GM23338 (cell line): ENCODE data around the gene DYRK1A. TPM values are rescaled to one million over a fixed set of nuclear protein-coding genes. Genes with fewer than 3 reads are reported as not detected.

Experiments
- ATAC-seq: fragments of 200-7000 bp; cut with Tn5 transposase; 3 replicates; pipeline ENCODE4 v1.9.1; 2020
- DNase-seq: peaks from one replicate; pipeline ENCODE4 v3.0.0-alpha.2; 2015; ENCODE audit warnings: low spot score
- H2AFZ ChIP-seq: fragments of 200-600 bp; sonication (generic); 2 replicates; pipeline ENCODE4 v1.8.0; 2016; ENCODE audit warnings: antibody characterized with exemption, mild to moderate bottlenecking, moderate library complexity
- H3F3A ChIP-seq: fragments of 200-600 bp; sonication (generic); replicated peaks from 2 replicates; pipeline ENCODE4 v1.8.0; 2017; ENCODE audit warnings: antibody characterized with exemption, mixed run types, low read depth
- H3K27ac ChIP-seq: fragments of 200-600 bp; sonication (generic); 2 replicates; pipeline ENCODE4 v1.6.1; 2016; ENCODE audit warnings: low read depth
- H3K27me3 ChIP-seq: fragments of 200-600 bp; sonication (generic); 2 replicates; pipeline ENCODE4 v1.8.0; 2016; ENCODE audit warnings: mild to moderate bottlenecking, mixed run types, moderate library complexity; ENCODE audit not compliant: insufficient read depth
- H3K36me3 ChIP-seq: fragments of 200-600 bp; sonication (generic); 2 replicates; pipeline ENCODE4 v1.8.0; 2016; ENCODE audit warnings: mild to moderate bottlenecking; ENCODE audit not compliant: insufficient read depth
- H3K4me1 ChIP-seq: fragments of 200-600 bp; sonication (generic); 2 replicates; pipeline ENCODE4 v1.8.0; 2016; ENCODE audit warnings: mild to moderate bottlenecking, moderate library complexity; ENCODE audit not compliant: insufficient read depth
- H3K4me2 ChIP-seq: fragments of 200-600 bp; sonication (generic); 2 replicates; pipeline ENCODE4 v1.7.1; 2017; ENCODE audit warnings: mixed run types
- H3K4me3 ChIP-seq: fragments of 200-600 bp; sonication (generic); 2 replicates; pipeline ENCODE4 v1.6.1; 2016; ENCODE audit warnings: mixed run types
- H3K79me2 ChIP-seq: fragments of 200-600 bp; sonication (generic); replicated peaks from 2 replicates; pipeline ENCODE4 v1.8.0; 2017; ENCODE audit warnings: mild to moderate bottlenecking; ENCODE audit not compliant: insufficient read depth
- H3K9me2 ChIP-seq: fragments of 200-600 bp; sonication (generic); 2 replicates; pipeline ENCODE4 v1.8.0; 2017; ENCODE audit not compliant: insufficient read depth
- H4K20me1 ChIP-seq: fragments of 200-600 bp; sonication (generic); replicated peaks from 2 replicates; pipeline ENCODE4 v1.8.0; 2017; ENCODE audit warnings: mild to moderate bottlenecking; ENCODE audit not compliant: insufficient read depth
- H3K27ac Mint-ChIP-seq: 2 replicates; pipeline ENCODE4 v1.8.0; 2020; ENCODE audit warnings: inconsistent platforms, mild to moderate bottlenecking, moderate library complexity, mixed read lengths
- H3K27me3 Mint-ChIP-seq: 3 replicates; pipeline ENCODE4 v1.8.0; 2022; ENCODE audit warnings: low read depth, mild to moderate bottlenecking, moderate library complexity, mixed read lengths, inconsistent platforms; ENCODE audit not compliant: insufficient read depth, poor library complexity
- H3K36me3 Mint-ChIP-seq: 3 replicates; pipeline ENCODE4 v1.8.0; 2021; ENCODE audit warnings: low read depth, mild to moderate bottlenecking, inconsistent platforms, moderate library complexity, mixed read lengths
- H3K4me1 Mint-ChIP-seq: 3 replicates; pipeline ENCODE4 v1.8.0; 2020; ENCODE audit warnings: mild to moderate bottlenecking, inconsistent platforms, mixed read lengths
- H3K4me3 Mint-ChIP-seq: 3 replicates; pipeline ENCODE4 v1.8.0; 2021; ENCODE audit warnings: moderate library complexity, mild to moderate bottlenecking, inconsistent platforms, mixed read lengths
- H3K9me3 Mint-ChIP-seq: 3 replicates; pipeline ENCODE4 v1.8.0; 2020; ENCODE audit warnings: moderate library complexity, mild to moderate bottlenecking, inconsistent platforms, mixed read lengths
- CREB1 ChIP-seq: fragments of 250-450 bp; sonication (Bioruptor Pico); IDR thresholded peaks from 2 replicates; pipeline ENCODE4 v1.5.0; 2020; ENCODE audit warnings: low read depth, mild to moderate bottlenecking, moderate library complexity
- EZH2 ChIP-seq: fragments of 200-600 bp; sonication (generic); IDR thresholded peaks from one replicate; pipeline ENCODE4 v1.8.0; 2017; ENCODE audit warnings: antibody characterized with exemption, mild to moderate bottlenecking, low read depth; ENCODE audit not compliant: unreplicated experiment
- EZH2phosphoT487 ChIP-seq: fragments of 200-600 bp; sonication (generic); IDR thresholded peaks from one replicate; pipeline ENCODE4 v1.8.1; 2018; ENCODE audit warnings: antibody characterized with exemption; ENCODE audit not compliant: unreplicated experiment
- JUNB ChIP-seq: IDR thresholded peaks from one replicate; pipeline ENCODE4 v1.6.1; 2016; ENCODE audit warnings: antibody characterized with exemption; ENCODE audit not compliant: unreplicated experiment
- NANOG ChIP-seq: IDR thresholded peaks from 2 replicates; pipeline ENCODE4 v1.6.1; 2016; ENCODE audit warnings: antibody characterized with exemption, borderline replicate concordance
- POLR2AphosphoS5 ChIP-seq: IDR thresholded peaks from 2 replicates; pipeline ENCODE4 v1.6.1; 2016; ENCODE audit warnings: antibody characterized with exemption, low read depth
- ZNF114 ChIP-seq: fragments of 250-450 bp; sonication (Bioruptor Pico); IDR thresholded peaks from 2 replicates; pipeline ENCODE4 v1.5.0; 2020; ENCODE audit warnings: mild to moderate bottlenecking, moderate library complexity
- ZNF331 ChIP-seq: fragments of 250-450 bp; sonication (Bioruptor Pico); IDR thresholded peaks from 2 replicates; pipeline ENCODE4 v1.5.0; 2020; ENCODE audit warnings: low read depth, mild to moderate bottlenecking, moderate library complexity
- polyA plus RNA-seq: library from polyadenylated mRNA; unstranded; fragments of >200 nt; fragmentation: Nextera tagmentation; extraction: Ambion mirVana; gene quantifications from 2 replicates; pipeline ENCODE4 v1.2.1, GENCODE V29; 2016
- total RNA-seq: library from RNA; depleted of rRNA; stranded (reverse); fragments of >200 nt; shearing (Covaris generic); gene quantifications from 2 replicates; pipeline ENCODE4 v1.2.3, GENCODE V29; 2014
- TF ChIP-seq, protein P1 (sequence below): IDR thresholded peaks from one replicate; pipeline ENCODE4 v1.6.1; 2018; ENCODE audit warnings: antibody characterized with exemption; ENCODE audit not compliant: unreplicated experiment
- TF ChIP-seq, protein P2 (sequence below), 2 experiments: fragments of 200-600 bp in 1 of 2; sonication (generic) in 1 of 2; conservative IDR thresholded peaks; 2 replicates each; pipeline versions ENCODE4 v1.5.1 to v1.6.1; 2016 to 2017; ENCODE audit warnings: antibody characterized with exemption in 2 of 2, low read depth in 2 of 2, mild to moderate bottlenecking in 2 of 2, moderate library complexity in 1 of 2
- TF ChIP-seq, protein P3 (sequence below): IDR thresholded peaks from 2 replicates; pipeline ENCODE4 v1.6.1; 2016; ENCODE audit warnings: antibody characterized with exemption

The DYRK1A gene
- total and polyA plus RNA-seq, 2 experiments from 2014 or later: 10.3 to 84.7 TPM

DNA sequence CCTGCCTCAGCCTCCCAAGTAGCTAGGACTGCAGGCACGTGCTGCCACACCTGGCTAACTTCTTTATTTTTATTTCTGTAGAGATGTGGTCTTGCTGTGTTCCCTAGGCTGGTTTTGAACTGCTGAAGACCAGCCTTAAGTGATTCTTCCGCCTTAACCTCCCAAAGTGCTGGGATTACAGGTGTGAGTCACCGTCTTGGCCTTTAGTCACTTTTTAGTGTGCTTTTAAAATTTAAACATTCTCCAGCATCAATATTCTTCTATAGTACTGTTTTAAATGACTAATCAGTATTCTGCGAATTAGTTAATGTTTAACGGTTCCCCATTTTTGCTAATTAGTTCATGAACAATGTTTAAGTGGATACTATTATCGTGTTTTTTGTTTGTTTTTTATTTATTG lies 60.6 kb downstream of the DYRK1A start:
- DNase-seq (no peak), ATAC-seq (no peak)
- H3K79me2 ChIP-seq: peaks cover 98% of the 10 kb centered on the region
- H4K20me1 ChIP-seq: peaks cover 19% of the 10 kb centered on the region
- Mint-ChIP-seq H3K27ac (no peak overlapping the region), H3K9me3 (peaks cover 9% of the 10 kb centered on the region), H3K36me3 (peaks cover 38% of the 10 kb centered on the region), H3K4me1 (peaks cover 47% of the 10 kb centered on the region), H3K4me3 (no peak overlapping the region), H3K27me3 (peaks cover 3% of the 10 kb centered on the region)
- H3K27ac ChIP-seq: no peak overlapping the region
- peaks cover 24% of the 10 kb centered on the region for H3K4me1 ChIP-seq
- H2AFZ ChIP-seq: no peak overlapping the region
- no peaks in the 10 kb centered on the region for H3F3A ChIP-seq
- no peaks in the 10 kb centered on the region for H3K36me3 ChIP-seq
- H3K4me2 ChIP-seq: no peak overlapping the region
- TF ChIP-seq, protein P1, sequence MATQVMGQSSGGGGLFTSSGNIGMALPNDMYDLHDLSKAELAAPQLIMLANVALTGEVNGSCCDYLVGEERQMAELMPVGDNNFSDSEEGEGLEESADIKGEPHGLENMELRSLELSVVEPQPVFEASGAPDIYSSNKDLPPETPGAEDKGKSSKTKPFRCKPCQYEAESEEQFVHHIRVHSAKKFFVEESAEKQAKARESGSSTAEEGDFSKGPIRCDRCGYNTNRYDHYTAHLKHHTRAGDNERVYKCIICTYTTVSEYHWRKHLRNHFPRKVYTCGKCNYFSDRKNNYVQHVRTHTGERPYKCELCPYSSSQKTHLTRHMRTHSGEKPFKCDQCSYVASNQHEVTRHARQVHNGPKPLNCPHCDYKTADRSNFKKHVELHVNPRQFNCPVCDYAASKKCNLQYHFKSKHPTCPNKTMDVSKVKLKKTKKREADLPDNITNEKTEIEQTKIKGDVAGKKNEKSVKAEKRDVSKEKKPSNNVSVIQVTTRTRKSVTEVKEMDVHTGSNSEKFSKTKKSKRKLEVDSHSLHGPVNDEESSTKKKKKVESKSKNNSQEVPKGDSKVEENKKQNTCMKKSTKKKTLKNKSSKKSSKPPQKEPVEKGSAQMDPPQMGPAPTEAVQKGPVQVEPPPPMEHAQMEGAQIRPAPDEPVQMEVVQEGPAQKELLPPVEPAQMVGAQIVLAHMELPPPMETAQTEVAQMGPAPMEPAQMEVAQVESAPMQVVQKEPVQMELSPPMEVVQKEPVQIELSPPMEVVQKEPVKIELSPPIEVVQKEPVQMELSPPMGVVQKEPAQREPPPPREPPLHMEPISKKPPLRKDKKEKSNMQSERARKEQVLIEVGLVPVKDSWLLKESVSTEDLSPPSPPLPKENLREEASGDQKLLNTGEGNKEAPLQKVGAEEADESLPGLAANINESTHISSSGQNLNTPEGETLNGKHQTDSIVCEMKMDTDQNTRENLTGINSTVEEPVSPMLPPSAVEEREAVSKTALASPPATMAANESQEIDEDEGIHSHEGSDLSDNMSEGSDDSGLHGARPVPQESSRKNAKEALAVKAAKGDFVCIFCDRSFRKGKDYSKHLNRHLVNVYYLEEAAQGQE: no peak
- no peak for TF ChIP-seq EZH2phosphoT487
- no peak overlapping the region for H3K4me3 ChIP-seq
- no peaks in the 10 kb centered on the region for H3K27me3 ChIP-seq
- H3K9me2 ChIP-seq: no peaks in the 10 kb centered on the region

DNA sequence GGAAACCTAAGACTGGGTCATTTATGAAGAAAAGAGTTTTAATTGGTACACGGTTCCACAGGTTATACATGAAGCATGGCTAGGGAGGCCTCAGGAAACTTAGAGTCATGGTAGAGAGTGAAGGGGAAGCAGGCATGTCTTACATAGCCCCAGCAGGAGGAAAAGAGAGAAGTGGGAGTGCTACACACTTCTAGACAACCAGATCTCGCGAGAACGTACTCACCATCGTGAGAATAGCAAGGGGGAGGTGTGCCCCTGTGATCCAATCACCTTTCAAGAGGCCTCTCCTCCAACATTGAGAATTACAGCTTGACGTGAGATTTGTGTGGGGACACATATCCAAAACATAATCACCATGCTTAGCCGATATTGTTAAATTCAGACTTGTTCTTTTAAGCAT lies 62.8 kb downstream of the DYRK1A start:
- peaks cover 47% of the 10 kb centered on the region for H3K4me1 Mint-ChIP-seq
- DNase-seq (no peak), ATAC-seq (peak; percentile 27; the same call in 1 of the 3 replicates)
- Histone ChIP-seq H3K4me1 (peaks cover 24% of the 10 kb centered on the region), H3K4me3 (no peak overlapping the region), H4K20me1 (peaks cover 15% of the 10 kb centered on the region; the same call in 1 of the 2 replicates), H3K79me2 (peaks cover 98% of the 10 kb centered on the region), H3K9me2 (no peaks in the 10 kb centered on the region), H3K4me2 (no peak overlapping the region), H3K27me3 (no peaks in the 10 kb centered on the region), H2AFZ (no peak overlapping the region), H3K27ac (peak overlapping the region; percentile 51; the same call in 1 of the 2 replicates), H3F3A (no peaks in the 10 kb centered on the region), H3K36me3 (no peaks in the 10 kb centered on the region)
- peaks cover 3% of the 10 kb centered on the region for H3K27me3 Mint-ChIP-seq
- no peak overlapping the region for H3K27ac Mint-ChIP-seq
- H3K9me3 Mint-ChIP-seq: peaks cover 9% of the 10 kb centered on the region
- H3K4me3 Mint-ChIP-seq: no peak overlapping the region
- peaks cover 31% of the 10 kb centered on the region for H3K36me3 Mint-ChIP-seq
- TF ChIP-seq, protein P2, sequence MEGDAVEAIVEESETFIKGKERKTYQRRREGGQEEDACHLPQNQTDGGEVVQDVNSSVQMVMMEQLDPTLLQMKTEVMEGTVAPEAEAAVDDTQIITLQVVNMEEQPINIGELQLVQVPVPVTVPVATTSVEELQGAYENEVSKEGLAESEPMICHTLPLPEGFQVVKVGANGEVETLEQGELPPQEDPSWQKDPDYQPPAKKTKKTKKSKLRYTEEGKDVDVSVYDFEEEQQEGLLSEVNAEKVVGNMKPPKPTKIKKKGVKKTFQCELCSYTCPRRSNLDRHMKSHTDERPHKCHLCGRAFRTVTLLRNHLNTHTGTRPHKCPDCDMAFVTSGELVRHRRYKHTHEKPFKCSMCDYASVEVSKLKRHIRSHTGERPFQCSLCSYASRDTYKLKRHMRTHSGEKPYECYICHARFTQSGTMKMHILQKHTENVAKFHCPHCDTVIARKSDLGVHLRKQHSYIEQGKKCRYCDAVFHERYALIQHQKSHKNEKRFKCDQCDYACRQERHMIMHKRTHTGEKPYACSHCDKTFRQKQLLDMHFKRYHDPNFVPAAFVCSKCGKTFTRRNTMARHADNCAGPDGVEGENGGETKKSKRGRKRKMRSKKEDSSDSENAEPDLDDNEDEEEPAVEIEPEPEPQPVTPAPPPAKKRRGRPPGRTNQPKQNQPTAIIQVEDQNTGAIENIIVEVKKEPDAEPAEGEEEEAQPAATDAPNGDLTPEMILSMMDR (conservative IDR thresholded peaks at IDR 0.05; ENCODE audit: low read depth in 2 of 2): no peak
- TF ChIP-seq CREB1: no peak
- TF ChIP-seq, protein P3, sequence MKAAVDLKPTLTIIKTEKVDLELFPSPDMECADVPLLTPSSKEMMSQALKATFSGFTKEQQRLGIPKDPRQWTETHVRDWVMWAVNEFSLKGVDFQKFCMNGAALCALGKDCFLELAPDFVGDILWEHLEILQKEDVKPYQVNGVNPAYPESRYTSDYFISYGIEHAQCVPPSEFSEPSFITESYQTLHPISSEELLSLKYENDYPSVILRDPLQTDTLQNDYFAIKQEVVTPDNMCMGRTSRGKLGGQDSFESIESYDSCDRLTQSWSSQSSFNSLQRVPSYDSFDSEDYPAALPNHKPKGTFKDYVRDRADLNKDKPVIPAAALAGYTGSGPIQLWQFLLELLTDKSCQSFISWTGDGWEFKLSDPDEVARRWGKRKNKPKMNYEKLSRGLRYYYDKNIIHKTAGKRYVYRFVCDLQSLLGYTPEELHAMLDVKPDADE: no peak
- no peak for TF ChIP-seq JUNB
- TF ChIP-seq, protein P1: no peak
- no peak for TF ChIP-seq ZNF331 (CRISPR knock-in tag)
- TF ChIP-seq EZH2phosphoT487: no peak
- no peak for TF ChIP-seq POLR2AphosphoS5
- TF ChIP-seq NANOG: no peak
- no peak for TF ChIP-seq EZH2
- no peak for TF ChIP-seq ZNF114
